Esophagus muscularis mucosa (tissue), 4 donors: ENCODE data around the gene MBD3L2B.
"Not testable (repeated sequence)": the region's sequence is repeated elsewhere in the genome, so short reads cannot be mapped to it uniquely, and the experiment has no call there.

ENCODE experiments used
- EP300 ChIP-seq: sonication (generic); formaldehyde crosslinking; IDR thresholded peaks from one replicate; pipeline ENCODE4 v1.6.1; 2017; ENCODE audit warnings: antibody characterized with exemption
- POLR2A ChIP-seq: fragments of 450-650 bp; IDR thresholded peaks from one replicate; pipeline ENCODE4 v1.6.1; 2017; ENCODE audit warnings: antibody characterized with exemption, moderate library complexity, mild to moderate bottlenecking, low read depth
- POLR2AphosphoS5 ChIP-seq, 2 donors: sonication (generic); formaldehyde crosslinking; IDR thresholded peaks; one replicate each; pipeline ENCODE4 v1.6.1; 2017; ENCODE audit warnings: antibody characterized with exemption in 2 of 2
- TF ChIP-seq, protein P1 (sequence below), 3 experiments: fragments of 200-600 bp in 2 of 3; fragments of 450-650 bp in 1 of 3; sonication (generic) in 2 of 3; IDR thresholded peaks; one replicate each; pipeline ENCODE4 v1.5.1; 2017 to 2019; ENCODE audit warnings: antibody characterized with exemption in 3 of 3, mild to moderate bottlenecking in 2 of 3, moderate library complexity in 1 of 3

DNA sequence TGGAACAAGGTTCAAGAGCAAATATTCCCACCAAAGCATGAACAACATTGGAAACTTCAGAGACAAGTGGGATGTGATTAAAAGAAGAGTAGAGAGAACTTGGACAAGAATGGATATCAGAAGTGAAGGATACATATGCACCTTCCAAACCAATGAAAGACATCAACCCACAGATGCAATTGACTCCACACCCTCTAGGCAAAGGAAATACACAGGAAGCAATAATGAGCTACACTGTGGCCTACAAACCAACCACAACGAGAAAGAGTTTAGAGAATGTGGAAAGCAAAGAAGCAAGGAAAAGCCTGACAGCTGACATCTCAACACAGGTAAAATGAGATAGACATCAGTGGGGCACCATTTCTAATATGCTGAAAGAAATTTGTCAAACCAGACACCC, 7.6 kb upstream of the MBD3L2B start:
- TF ChIP-seq, protein P1, sequence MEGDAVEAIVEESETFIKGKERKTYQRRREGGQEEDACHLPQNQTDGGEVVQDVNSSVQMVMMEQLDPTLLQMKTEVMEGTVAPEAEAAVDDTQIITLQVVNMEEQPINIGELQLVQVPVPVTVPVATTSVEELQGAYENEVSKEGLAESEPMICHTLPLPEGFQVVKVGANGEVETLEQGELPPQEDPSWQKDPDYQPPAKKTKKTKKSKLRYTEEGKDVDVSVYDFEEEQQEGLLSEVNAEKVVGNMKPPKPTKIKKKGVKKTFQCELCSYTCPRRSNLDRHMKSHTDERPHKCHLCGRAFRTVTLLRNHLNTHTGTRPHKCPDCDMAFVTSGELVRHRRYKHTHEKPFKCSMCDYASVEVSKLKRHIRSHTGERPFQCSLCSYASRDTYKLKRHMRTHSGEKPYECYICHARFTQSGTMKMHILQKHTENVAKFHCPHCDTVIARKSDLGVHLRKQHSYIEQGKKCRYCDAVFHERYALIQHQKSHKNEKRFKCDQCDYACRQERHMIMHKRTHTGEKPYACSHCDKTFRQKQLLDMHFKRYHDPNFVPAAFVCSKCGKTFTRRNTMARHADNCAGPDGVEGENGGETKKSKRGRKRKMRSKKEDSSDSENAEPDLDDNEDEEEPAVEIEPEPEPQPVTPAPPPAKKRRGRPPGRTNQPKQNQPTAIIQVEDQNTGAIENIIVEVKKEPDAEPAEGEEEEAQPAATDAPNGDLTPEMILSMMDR (IDR thresholded peaks at IDR 0.05): not testable (repeated sequence)
- TF ChIP-seq EP300; POLR2A; POLR2AphosphoS5 (IDR thresholded peaks at IDR 0.05): not testable (repeated sequence)
